Measurements from ENCODE around the gene LEP.

DNA sequence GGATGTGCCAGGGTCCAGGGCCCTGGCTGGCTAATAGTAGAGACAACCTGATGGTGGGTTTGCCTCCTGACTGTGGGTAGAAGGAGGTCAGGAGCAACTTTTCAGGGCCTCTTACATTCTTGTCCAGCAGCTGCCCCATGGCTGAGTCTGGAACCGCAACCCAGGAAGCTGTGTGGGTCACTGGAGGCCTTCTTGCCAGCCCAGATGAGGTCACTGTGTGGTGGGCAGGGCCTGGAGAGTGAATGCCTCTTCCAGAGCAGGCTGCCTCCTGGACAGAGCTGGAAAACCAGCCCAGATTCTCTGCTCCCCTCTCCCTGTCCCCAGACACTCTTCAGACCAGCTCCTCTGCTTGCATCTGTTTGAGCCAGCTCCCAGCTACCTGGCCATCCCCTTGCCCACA is 43.5 kb upstream of the LEP start:
- TF ChIP-seq, protein P1, sequence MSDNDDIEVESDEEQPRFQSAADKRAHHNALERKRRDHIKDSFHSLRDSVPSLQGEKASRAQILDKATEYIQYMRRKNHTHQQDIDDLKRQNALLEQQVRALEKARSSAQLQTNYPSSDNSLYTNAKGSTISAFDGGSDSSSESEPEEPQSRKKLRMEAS (IDR thresholded peaks at IDR 0.05), result no peak
- no peak for TF ChIP-seq FOXA1 (IDR thresholded peaks at IDR 0.05)
- TF ChIP-seq, protein P2, sequence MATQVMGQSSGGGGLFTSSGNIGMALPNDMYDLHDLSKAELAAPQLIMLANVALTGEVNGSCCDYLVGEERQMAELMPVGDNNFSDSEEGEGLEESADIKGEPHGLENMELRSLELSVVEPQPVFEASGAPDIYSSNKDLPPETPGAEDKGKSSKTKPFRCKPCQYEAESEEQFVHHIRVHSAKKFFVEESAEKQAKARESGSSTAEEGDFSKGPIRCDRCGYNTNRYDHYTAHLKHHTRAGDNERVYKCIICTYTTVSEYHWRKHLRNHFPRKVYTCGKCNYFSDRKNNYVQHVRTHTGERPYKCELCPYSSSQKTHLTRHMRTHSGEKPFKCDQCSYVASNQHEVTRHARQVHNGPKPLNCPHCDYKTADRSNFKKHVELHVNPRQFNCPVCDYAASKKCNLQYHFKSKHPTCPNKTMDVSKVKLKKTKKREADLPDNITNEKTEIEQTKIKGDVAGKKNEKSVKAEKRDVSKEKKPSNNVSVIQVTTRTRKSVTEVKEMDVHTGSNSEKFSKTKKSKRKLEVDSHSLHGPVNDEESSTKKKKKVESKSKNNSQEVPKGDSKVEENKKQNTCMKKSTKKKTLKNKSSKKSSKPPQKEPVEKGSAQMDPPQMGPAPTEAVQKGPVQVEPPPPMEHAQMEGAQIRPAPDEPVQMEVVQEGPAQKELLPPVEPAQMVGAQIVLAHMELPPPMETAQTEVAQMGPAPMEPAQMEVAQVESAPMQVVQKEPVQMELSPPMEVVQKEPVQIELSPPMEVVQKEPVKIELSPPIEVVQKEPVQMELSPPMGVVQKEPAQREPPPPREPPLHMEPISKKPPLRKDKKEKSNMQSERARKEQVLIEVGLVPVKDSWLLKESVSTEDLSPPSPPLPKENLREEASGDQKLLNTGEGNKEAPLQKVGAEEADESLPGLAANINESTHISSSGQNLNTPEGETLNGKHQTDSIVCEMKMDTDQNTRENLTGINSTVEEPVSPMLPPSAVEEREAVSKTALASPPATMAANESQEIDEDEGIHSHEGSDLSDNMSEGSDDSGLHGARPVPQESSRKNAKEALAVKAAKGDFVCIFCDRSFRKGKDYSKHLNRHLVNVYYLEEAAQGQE (IDR thresholded peaks at IDR 0.05), result no peak

Data from liver (tissue), 1 donor.